HG02938 (cell line): ENCODE measurements around the gene LBHD2.
"Not testable (repeated sequence)": the region's sequence is repeated elsewhere in the genome, so short reads cannot be mapped to it uniquely, and the experiment has no call there.

ENCODE experiments used
- ATAC-seq: cut with Tn5 transposase; IDR thresholded peaks from one replicate; pipeline ENCODE4 v1.9.1; 2021; ENCODE audit warnings: mild to moderate bottlenecking, moderate library complexity; ENCODE audit not compliant: unreplicated experiment

The LBHD2 gene

DNA sequence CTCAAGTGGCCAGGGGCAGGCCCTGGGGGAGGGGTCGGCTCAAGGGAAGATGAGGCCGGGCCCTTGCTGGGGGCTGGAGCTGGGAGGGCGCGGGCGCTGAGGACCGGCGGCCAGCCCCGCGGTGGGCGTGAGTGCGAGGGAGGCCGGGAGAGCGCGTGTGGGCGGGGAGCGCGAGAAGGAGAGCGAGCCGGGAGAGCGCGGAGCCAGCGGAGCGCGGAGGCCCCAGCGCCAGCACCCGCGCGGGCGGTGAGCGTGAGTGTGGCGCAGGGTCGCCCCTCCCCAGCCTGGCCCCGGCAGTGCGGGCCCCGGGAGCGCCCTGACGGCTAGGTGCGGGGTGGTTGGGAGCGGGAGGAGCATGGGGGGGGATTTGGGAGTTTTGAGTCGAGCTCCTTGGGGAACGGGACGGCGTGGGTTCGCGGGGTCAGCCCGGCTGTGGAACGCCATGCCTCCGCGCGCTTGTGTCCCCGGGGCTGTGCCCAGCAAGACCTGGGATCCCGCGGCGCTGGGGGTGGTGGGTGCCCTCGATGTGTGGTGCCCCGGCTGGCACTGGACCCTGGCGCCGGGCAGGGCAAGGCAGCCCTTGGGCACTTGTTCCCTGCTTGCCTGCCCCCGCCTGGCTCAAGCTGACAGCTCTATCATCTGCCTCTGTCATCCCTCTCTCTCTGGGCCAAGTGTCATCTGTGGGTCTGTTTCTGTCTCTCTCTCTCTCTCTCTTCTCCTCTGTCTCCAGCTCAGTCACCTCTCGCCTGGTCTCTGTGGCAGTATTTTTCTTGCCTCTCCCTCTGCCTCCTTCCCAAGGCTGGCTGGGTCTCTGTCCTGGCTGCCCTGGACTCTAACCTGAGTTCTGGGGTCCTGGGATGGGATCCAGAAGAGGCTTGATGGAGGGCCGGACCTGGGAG is at the start of gene LBHD2:
TSS of gene LBHD2 (plus strand) at position 190 of the 899 bp plus-strand sequence. CDS start 1,803 bp downstream, outside the sequence.
- ATAC-seq: no peak

DNA sequence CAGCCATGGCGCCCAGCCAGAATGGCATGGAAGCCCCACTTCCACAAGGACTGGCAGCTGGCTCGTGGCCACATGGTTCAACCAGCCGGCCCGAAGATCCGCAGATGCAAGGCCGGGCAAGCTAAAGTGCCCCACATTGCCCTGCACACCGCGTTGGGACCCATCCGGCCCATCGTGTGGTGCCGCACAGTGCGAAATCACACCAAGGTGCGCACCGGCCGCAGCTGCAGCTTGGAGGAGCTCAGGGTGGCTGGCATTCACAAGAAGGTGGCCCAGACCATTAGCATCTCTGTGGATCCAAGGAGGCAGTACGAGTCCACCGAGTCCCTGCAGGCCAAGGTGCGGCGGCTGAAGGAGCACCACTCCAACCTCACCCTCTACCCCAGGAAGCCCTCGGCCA is 42.5 kb upstream of the LBHD2 start:
- ATAC-seq: no peak

DNA sequence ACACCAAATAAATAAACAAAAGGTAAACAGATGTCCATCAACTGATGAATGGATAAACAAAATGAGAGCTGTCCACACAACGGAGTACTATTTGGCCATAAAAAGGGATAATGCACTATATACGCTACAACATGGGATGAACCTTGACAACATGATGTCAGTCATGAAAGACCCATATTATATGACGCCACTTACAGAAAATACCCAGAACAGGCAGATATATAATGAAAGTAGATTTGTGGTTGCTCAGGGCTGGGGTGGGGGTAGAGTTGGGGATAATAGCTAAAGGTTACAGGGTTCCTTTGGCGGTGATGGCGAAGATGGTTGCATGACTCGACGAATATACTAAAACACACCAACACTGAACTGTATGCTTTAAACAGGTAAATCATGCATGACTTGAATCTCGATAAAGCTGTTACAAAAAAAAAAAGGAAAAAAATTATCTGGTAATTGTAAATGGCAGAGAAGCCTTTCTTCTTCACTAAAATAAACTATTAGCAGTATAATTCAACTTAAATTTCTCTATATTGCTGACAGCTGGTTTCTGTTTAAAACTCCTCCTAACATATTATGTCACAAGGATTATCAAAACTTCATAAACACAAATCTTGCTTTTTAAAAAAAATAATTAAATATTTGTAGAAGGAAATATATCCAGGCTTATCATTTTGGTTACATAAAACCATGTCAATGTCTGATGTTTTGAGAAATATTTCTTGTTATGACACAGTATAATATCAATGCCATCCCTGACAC is 40.6 kb upstream of the LBHD2 start:
- ATAC-seq: no peak

DNA sequence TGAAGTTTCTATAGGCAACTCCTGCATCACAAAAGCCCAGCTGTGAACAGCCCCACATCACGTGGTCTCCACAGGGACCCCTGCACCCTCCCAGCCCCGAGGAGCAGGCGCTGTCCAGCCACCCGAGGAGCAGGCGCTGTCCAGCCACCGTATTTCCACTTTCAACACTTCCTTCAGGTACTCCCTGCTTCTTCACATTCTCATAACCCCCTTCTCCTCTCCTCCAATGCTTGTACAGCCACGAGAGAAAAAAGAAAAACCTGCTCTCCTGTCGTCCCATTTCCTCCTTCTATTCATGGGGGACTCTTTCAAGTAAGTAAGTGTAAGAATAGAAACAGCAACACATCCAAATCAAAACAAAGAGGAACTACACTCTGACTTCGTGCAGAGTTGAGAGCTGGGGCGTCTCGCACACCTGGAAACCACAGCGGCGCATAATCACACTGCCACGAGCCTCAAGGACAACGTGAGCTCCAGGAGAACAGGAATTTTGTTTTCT is 38.6 kb upstream of the LBHD2 start:
- no peak for ATAC-seq

DNA sequence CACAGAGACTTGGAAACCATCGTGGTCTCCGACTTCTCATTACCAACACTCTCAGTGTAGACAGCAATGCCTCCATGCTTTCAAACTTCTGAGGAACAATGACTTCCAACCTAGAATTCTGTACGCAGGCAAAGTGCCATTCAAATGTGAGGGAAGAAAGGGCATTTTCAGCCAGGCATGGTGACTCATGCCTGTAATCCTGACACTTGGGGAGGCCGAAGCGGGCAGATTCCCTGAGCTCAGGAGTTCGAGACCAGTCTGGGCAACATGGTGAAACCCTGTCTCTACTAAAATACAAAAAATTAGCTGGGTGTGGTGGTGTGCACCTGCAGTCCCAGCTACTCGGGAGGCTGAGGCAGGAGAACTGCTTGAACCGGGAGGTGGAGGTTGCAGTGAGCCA is 36.6 kb upstream of the LBHD2 start:
- ATAC-seq: not testable (repeated sequence)

DNA sequence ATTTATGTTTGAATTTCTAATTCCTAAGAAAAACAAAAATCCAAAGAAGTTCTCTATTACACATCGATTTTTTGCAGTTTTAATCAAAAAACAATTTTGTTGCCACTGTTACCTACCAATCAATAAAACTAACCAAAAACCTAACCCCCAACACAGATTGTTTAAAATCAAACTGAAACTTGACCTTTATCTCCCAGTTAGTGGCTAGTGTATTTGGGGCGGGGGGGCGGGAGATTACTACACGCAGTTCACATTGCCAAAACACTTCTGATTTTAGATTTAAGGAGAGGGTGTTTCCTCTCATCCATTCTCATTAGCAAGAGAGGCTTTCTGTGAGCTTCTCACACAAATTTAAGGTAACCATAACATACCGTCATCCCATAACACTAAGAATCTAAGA is 33.1 kb upstream of the LBHD2 start:
- ATAC-seq: no peak

DNA sequence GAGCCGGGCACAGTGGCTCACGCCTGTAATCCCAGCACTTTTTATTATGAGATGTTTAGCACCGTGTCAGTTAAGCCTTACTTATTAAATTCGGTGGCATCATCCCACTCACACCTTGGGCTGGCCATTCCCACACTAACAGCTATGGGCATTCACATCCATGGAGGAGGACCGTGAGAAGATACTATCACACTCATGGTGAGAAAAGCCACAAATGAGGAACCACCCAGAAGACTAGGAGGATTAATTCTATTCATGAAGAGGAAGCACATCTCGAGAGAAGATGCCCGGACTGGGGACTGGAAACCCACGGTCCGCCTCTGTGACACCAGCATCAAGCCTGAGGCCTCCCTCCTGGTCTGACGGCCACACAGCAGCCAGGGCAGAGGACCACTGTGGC is 31.6 kb upstream of the LBHD2 start:
- no peak for ATAC-seq

DNA sequence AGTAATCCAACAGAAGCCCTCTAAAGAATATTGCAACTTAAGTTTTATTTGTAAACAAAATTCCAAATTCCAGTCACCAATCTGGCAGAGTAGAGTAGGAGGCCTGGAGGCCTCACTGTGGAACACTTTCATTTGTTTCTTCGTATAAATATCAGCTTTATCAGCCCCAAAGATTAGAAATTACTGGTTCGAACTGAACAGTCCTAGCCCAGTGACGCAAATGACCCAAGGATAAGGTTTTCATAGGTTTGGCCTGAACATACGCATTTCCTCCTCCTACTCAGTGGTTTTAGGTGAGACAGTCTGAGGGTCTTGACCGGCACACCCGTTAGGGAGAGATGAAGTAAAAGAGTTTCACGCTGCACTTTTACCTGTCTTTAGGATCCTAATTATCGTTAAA is 28.3 kb upstream of the LBHD2 start:
- no peak for ATAC-seq

DNA sequence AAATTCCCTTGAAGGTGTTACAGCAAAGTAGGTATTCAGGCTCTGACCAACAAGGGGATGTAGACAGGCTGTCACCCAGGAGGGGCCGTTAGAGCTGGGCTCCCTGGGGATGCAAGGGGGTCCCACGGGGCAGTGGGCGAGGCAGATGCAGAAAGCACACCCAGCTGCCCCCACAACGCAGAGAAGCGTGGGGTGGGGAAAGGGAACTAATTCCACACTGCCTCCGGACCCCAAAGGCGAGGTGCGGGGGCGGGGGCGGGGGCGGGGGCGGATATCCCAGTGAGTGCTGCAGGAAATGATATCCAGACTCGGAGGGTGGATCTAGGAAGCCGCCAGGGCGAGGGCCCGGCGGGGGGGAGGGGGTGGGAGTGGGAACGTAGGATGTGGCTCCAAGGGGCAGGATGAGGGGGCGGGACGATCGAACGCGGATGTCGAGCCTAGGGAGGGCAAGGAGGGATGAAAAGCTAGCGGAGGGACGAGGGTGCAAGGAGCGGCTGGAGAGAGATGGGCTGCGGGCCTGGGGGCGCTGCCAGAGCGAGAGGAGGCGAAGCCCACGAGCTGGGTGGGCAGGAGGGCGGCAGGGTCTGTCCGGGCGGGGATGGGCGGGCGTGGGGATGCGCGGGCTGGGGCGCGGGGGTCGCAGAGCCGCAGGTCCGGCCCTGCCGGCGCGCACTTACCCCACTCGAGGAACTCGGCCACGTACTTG is 27.5 kb upstream of the LBHD2 start:
- ATAC-seq: no peak

DNA sequence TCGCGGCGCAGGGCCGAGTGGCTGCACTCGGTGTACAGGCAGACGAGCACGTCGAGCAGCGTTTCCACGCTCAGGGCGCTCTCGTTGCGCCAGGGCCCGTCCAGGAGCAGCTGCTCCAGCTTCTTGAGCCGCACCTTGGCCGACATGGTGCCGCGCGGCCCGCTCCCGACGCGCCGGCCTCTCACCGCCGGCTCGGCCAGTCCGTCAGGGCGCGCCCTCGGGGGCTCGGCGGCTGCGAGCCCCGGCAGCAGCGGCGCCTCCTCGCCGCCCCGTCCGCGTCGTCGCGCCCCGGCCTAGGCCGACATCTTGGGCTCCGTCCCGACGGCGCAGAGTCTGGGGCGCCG is 27.0 kb upstream of the LBHD2 start:
- ATAC-seq: peak; percentile 32

DNA sequence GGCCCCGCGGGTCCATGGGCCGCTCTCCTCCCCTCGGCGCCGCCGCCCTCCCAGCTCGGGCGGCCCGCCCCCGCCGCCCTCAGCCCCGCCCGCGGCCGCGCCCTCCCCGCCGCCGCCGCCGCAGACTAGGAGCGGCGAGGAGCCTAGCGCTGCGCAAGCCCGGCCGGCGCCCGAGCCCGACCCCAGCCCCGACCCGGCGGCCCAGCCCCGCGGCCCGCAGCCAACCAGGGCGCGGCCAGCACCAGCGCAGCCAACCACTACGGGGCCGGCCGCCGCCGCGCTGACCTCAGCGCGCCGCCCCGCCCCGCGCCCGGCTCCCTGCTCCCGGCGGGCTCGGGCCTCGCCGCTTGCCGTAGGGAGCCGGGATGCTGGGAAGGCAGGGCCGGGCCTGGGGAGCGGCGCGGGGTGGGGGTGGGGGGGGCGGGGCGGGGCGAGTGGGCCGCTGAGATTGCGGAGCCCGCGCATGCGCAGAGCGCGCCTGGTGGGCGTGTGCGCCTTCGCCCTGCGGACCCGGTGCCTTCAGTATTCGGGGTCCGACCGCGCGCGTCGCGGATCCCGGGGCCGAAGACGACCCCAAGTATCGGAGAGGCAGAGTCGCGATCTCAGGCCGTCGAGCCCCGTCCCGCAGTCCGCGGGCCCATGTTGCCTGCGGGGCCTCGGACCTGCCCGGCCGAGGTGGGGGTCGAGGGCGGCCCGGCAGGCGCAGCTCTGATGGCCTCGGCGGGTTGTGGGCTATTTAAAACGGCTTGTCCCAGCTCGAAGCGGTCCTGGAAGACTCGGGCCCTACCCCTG is 26.4 kb upstream of the LBHD2 start, which contains the start of gene CDC42BPB:
TSS of gene CDC42BPB (minus strand) at position 178 of the 792 bp plus-strand sequence. CDS start 376 bp downstream, outside the sequence.
- peak; percentile 46 for ATAC-seq

DNA sequence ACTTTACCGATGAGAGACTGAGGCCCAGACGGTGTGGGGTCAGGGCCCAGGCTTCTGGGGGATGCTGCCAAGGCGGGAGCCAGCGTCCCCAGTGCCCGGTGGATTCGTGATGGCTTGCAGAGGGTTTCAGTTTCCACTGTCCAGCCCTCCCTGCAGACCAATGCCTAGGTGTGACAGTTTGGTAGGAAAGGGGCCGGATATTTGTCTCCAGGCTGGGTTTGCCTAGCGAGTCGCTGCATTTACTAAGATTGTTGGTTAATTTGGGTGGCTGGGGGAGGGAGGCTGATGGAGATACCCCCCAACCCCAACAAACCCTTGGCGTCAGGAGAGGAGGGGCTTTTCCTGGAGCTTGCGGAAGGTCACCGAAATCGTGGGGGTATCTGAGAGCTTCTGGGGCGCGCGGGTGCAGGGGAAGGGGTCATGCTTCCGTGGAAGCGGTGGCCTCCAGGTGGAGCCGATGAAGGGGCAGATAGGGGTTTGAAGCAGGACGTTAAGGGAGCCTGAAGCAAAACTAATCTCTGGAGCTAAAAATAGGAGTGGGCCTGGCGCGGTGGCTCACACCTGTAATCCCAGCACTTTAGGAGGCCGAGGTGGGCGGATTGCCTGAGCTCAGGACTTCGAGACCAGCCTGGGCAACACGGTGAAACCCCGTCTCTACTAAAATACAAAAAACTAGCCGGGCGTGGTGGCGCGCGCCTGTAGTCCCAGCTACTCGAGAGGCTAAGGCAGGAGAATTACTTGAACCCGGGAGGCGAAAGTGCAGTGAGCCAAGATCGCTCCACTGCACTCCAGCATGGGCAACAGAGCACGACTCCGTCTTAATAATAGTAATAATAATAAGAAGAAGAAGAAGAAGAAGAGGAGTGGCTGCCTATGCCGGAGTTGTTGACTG is 25.6 kb upstream of the LBHD2 start:
- ATAC-seq: no peak

DNA sequence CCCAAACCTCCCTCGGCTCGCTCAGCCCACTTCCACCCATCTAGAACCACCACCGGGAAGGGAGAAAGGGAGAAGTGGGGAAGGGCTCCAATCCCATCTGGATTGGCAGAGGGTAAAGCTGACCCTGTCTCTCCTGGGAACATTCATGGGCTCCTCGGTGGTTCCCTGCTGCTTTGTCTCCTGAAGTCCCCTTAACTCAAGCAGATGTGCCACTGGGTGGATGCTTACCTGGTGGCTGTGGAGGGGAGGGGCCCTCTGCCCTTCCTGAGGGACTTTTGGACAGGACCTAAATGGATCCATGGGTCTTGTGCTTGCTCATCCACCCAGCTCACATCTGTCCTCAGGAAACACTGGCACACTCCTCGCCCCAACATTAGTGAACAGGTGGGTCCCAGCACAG is 24.5 kb upstream of the LBHD2 start:
- ATAC-seq: no peak

DNA sequence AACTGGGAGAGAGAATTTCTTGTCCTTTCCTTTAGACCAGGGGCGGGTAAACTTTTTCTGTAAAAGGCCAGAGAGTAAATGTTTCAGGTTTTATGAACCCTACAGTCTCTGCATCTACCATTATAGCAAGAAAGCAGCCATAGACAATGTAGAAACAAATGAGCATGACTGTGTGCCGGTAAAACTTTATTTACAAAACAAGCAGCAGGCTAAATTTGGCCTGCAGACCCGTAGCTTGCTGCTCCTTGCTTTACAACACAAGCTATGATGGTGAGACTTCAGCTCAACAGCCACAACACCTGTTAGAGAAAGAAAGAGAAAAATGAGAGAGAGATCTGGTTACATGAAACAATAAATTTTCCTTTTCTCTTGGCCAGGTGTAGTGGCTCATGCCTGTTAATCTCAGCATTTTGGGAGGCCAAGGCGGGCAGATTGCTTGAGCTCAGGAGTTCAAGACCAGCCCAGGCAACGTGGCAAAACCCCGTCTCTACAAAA is 22.5 kb upstream of the LBHD2 start:
- no peak for ATAC-seq

DNA sequence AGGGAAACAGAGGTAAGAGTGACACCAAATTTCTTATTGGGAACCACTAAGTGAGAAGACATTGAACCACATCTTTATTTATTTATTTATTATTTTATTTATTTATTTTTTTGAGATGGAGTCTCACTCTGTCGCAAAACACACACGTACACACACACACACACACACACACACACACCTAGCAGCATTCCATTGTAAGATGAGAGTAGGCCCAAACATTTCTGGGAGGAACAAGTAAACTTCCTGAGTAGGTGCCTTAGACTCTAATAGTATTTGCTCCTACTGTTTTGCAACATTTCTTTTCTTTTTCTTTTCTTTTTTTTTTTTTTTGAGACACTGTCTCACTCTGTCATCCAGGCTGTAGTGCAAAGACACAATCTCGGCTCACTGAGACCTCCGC is 19.6 kb upstream of the LBHD2 start:
- no peak for ATAC-seq

DNA sequence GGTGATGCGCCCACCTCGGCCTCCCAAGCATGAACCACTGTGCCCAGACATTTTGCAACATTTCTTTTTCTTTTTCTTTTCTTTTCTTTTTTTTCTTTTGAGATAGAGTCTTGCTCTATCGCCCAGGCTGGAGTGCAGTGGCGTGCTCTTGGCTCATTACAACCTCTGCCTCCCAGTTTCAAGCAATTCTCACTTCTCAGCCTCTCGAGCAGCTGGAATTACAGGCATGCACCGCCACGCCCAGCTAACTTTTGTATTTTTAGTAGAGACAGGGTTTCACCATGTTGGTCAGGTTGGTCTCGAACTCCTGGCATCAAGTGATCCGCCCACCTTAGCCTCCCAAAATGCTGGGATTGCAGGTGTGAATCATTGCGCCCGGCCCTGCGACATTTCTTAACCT is 19.0 kb upstream of the LBHD2 start:
- no peak for ATAC-seq

DNA sequence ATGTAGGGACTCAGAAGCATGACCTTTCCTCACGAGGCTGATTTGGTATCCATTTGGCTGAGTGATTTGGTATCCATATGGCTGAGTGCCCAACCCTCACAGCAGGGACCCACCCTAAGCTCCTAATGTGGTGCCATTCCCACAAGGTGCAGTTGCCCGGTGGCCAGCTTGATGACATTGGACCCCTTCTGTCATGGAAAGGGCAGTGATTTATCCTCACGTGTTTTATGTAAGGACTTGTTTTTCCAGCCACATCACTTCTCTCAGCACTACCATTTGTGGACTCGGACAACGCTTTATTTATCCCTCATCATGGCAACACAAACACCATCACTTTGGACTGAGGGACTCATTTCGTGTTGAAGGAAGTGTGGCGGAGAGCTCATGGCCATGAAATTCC is 18.1 kb upstream of the LBHD2 start:
- no peak for ATAC-seq

DNA sequence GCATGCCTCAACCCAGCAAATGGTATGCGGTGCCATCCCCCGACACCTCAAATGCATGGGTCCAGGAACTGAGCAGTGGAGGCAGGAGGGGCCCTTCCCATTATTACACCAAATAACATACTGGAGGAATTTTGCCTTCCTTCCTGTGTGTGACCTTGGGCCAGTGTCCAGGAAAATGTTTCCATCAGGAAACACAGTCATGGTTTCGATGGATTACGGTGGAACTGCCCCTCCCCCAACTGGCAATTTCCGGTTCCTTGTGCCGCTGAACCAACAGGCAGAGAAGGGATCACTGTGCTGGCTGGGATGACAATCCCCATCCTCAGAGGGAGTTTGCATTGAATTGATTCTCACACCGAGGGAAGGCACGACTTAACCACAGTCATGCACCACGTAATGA is 17.6 kb upstream of the LBHD2 start:
- ATAC-seq: no peak

DNA sequence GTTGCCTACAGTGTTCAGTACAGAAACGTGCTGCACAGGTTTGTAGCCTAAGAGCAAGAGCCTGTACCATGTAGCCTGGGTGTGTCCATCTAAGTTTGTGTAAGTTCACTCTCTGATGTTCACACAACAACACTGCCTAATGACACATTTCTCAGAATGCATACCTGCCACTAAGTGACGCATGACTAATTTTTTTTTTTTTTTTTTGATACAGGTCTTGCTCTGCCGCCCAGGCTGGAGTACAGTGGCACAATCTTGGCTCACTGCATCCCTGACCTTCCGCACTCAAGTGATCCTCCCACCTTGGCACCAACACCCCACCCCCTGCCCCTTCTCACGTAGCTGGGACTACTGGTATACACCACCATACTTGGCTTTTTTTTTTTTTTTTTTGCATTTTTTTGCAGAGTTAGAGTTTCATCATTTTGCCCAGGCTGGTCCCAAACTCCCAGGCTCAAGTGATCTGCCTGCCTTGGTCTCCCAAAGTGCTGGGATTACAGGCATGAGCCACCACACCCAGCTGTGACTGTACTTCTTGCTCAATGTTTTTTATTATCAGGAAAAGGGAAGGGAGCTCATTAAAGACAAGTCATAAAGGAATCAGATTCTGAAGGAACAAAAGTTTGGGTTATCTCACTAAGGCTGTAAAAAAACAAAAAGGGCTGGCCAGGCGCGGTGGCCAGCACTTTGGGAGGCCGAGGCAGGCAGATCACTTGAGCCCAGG is 16.6 kb upstream of the LBHD2 start:
- no peak for ATAC-seq
